NCI-H69 (cell line): ENCODE data around the gene BPIFB1.

Experiments used
- DNase-seq: peaks from one replicate; lab custom pipeline; 2025; lab: John Stamatoyannopoulos, UW

BPIFB1 gene

GRCh38 chr20:33298391-33298790 lies 15.4 kb downstream of the BPIFB1 start:
- DNase-seq, result peak; percentile 49

- peak; percentile 70 for DNase-seq
Measured at GRCh38 chr20:33299111-33299603, 16.1 kb downstream of the BPIFB1 start.

GRCh38 chr20:33301192-33301930 lies 18.3 kb downstream of the BPIFB1 start:
- peak; percentile 14 for DNase-seq

GRCh38 chr20:33303595-33303994 lies 20.6 kb downstream of the BPIFB1 start:
- no peak for DNase-seq

- DNase-seq, result no peak
Measured at GRCh38 chr20:33304046-33304445, 21.0 kb downstream of the BPIFB1 start.

- peak; percentile 42 for DNase-seq
Measured at GRCh38 chr20:33305589-33306057, 22.6 kb downstream of the BPIFB1 start.

- no peak for DNase-seq
Measured at GRCh38 chr20:33306228-33306627, 23.2 kb downstream of the BPIFB1 start.

GRCh38 chr20:33306807-33307206 lies 23.8 kb downstream of the BPIFB1 start:
- no peak for DNase-seq

GRCh38 chr20:33308668-33309067 lies 25.7 kb downstream of the BPIFB1 start:
- DNase-seq, result no peak

- DNase-seq, result peak; percentile 80
Measured at GRCh38 chr20:33309631-33310030, 26.6 kb downstream of the BPIFB1 start.

- no peak for DNase-seq
Measured at GRCh38 chr20:33310327-33310899, 27.4 kb downstream of the BPIFB1 start.

GRCh38 chr20:33311011-33311410 lies 28.0 kb downstream of the BPIFB1 start:
- no peak for DNase-seq

GRCh38 chr20:33311996-33312395 lies 29.0 kb downstream of the BPIFB1 start:
- peak; percentile 33 for DNase-seq

- DNase-seq, result no peak
Measured at GRCh38 chr20:33312583-33312982, 29.6 kb downstream of the BPIFB1 start.

- DNase-seq, result no peak
Measured at GRCh38 chr20:33313686-33314314, 30.8 kb downstream of the BPIFB1 start.

- no peak for DNase-seq
Measured at GRCh38 chr20:33316343-33316742, 33.3 kb downstream of the BPIFB1 start.

GRCh38 chr20:33316958-33317357 lies 33.9 kb downstream of the BPIFB1 start:
- no peak for DNase-seq

GRCh38 chr20:33317424-33318095 lies 34.5 kb downstream of the BPIFB1 start:
- no peak for DNase-seq

GRCh38 chr20:33318096-33318429 lies 35.0 kb downstream of the BPIFB1 start:
- DNase-seq, result peak; percentile 44

GRCh38 chr20:33320006-33320405 lies 37.0 kb downstream of the BPIFB1 start:
- no peak for DNase-seq

- no peak for DNase-seq
Measured at GRCh38 chr20:33322456-33322855, 39.4 kb downstream of the BPIFB1 start.

GRCh38 chr20:33323236-33323635 lies 40.2 kb downstream of the BPIFB1 start:
- DNase-seq, result no peak

GRCh38 chr20:33325350-33325749 lies 42.3 kb downstream of the BPIFB1 start:
- DNase-seq, result no peak
